Upper lobe of left lung (tissue), 4 donors: ENCODE results near the gene NF2.

Experiments used
- EP300 ChIP-seq, 4 donors: sonication (generic); formaldehyde crosslinking; IDR thresholded peaks; one replicate each; pipeline ENCODE4 v1.5.1; 2017; ENCODE audit warnings: antibody characterized with exemption in 4 of 4, control low read depth in 2 of 4
- POLR2A ChIP-seq, 4 donors: fragments of 450-650 bp; IDR thresholded peaks; one replicate each; pipeline ENCODE4 v1.5.1; 2016 to 2017; ENCODE audit warnings: antibody characterized with exemption in 4 of 4, mild to moderate bottlenecking in 2 of 4
- POLR2AphosphoS5 ChIP-seq, 2 donors: sonication (generic); formaldehyde crosslinking; IDR thresholded peaks; one replicate each; pipeline ENCODE4 v1.5.1; 2017; ENCODE audit warnings: antibody characterized with exemption in 2 of 2
- TF ChIP-seq, protein P1 (sequence below), 6 experiments: fragments of 450-650 bp in 4 of 6; fragments of 200-600 bp in 2 of 6; sonication (generic) in 2 of 6; IDR thresholded peaks; one replicate each; pipeline ENCODE4 v1.5.1; 2016 to 2019; ENCODE audit warnings: antibody characterized with exemption in 6 of 6

- TF ChIP-seq POLR2AphosphoS5 (IDR thresholded peaks at IDR 0.05): no peak
- TF ChIP-seq EP300 (IDR thresholded peaks at IDR 0.05): no peak
- TF ChIP-seq, protein P1, sequence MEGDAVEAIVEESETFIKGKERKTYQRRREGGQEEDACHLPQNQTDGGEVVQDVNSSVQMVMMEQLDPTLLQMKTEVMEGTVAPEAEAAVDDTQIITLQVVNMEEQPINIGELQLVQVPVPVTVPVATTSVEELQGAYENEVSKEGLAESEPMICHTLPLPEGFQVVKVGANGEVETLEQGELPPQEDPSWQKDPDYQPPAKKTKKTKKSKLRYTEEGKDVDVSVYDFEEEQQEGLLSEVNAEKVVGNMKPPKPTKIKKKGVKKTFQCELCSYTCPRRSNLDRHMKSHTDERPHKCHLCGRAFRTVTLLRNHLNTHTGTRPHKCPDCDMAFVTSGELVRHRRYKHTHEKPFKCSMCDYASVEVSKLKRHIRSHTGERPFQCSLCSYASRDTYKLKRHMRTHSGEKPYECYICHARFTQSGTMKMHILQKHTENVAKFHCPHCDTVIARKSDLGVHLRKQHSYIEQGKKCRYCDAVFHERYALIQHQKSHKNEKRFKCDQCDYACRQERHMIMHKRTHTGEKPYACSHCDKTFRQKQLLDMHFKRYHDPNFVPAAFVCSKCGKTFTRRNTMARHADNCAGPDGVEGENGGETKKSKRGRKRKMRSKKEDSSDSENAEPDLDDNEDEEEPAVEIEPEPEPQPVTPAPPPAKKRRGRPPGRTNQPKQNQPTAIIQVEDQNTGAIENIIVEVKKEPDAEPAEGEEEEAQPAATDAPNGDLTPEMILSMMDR (IDR thresholded peaks at IDR 0.05): no peak
- TF ChIP-seq POLR2A (IDR thresholded peaks at IDR 0.05): no peak
These were observed 48.2 kb downstream of the NF2 start for GRCh38 chr22:29651652-29652051.
